Kidney (tissue), 14 donors: ENCODE measurements around the gene AUTS2. TPM values are rescaled to one million over a fixed set of nuclear protein-coding genes. Genes with fewer than 3 reads are reported as not detected.

Experiments used
- DNase-seq, 5 donors: peaks; one replicate each; pipeline ENCODE4 v3.0.0-alpha.2; 2013 to 2020
- FAIRE-seq: peaks from 2 replicates; lab custom pipeline; 2012; peaks lifted over from hg19 to GRCh38; lab: Jason Lieb, UNC
- H3K27ac ChIP-seq, 2 donors: one replicate each; pipeline ENCODE4 v1.7.0; 2013; ENCODE audit warnings: low read depth in 2 of 2, low read length in 2 of 2, inconsistent platforms in 1 of 2
- H3K27me3 ChIP-seq: one replicate; pipeline ENCODE4 v1.7.1; 2013; ENCODE audit warnings: low read length, inconsistent platforms; ENCODE audit not compliant: control insufficient read depth, insufficient read depth
- H3K36me3 ChIP-seq, 3 donors: one replicate each; pipeline versions ENCODE4 v1.7.0 to v1.7.1; 2013; ENCODE audit warnings: low read length in 3 of 3, control low read depth in 1 of 3, inconsistent platforms in 1 of 3; ENCODE audit not compliant: insufficient read depth in 3 of 3, control insufficient read depth in 2 of 3
- H3K4me1 ChIP-seq, 3 donors: one replicate each; pipeline versions ENCODE4 v1.7.0 to v1.7.1; 2013; ENCODE audit warnings: low read length in 3 of 3, inconsistent platforms in 1 of 3, low read depth in 1 of 3; ENCODE audit not compliant: control insufficient read depth in 2 of 3, insufficient read depth in 2 of 3
- H3K4me3 ChIP-seq, 3 donors: one replicate each; pipeline versions ENCODE4 v1.7.0 to v1.8.1; 2013; ENCODE audit warnings: low read length in 3 of 3, control low read depth in 1 of 3, inconsistent platforms in 1 of 3
- H3K9ac ChIP-seq, 3 donors: one replicate each; pipeline versions ENCODE4 v1.7.0 to v1.7.1; 2013; ENCODE audit warnings: low read length in 3 of 3, control low read depth in 1 of 3, inconsistent platforms in 1 of 3
- H3K9me3 ChIP-seq, 3 donors: one replicate each; pipeline versions ENCODE4 v1.7.0 to v1.7.1; 2013; ENCODE audit warnings: low read length in 3 of 3, control low read depth in 1 of 3, inconsistent platforms in 1 of 3; ENCODE audit not compliant: control insufficient read depth in 2 of 3, insufficient read depth in 1 of 3
- intact Hi-C: fragments of 100-400 bp; cut with DNase I; formaldehyde crosslinking; loops from one replicate; pipeline ENCODE4 v1.11.1; 2022
- polyA plus RNA-seq: library from polyadenylated mRNA; stranded (reverse); fragments of 350-450 nt; fragmentation: Illumina TruSeq; extraction: RNeasy Lipid Tissue Mini Kit (QIAGEN cat#74804); gene quantifications from one replicate; pipeline ENCODE4 v1.2.3, GENCODE V29; 2014; ENCODE audit warnings: low read depth, low replicate concordance; ENCODE audit not compliant: insufficient read depth
- total RNA-seq: library from RNA; stranded (reverse); fragmentation: NEBNext Ultra II Directional; extraction: Animal tissue kit (Norgen Biotek cat#: 25700); gene quantifications from one replicate; pipeline ENCODE4 v1.2.1, GENCODE V29; 2021
- TF ChIP-seq, protein P1 (sequence below): IDR thresholded peaks from 3 replicates; pipeline ENCODE4 v1.5.1; 2012; ENCODE audit warnings: mild to moderate bottlenecking, moderate library complexity, borderline replicate concordance; ENCODE audit not compliant: insufficient read depth; ENCODE audit errors: extremely low read depth
- donor health status: control.
- donor health status: control.
- donor health status: control.
- donor health status: control.
- donor health status: control.
- donor health status: DM: yes; HTN: yes; CAD: no.
- donor health status: Normal renal cell carcinoma (clear cell type).

Gene AUTS2
- total and polyA plus RNA-seq, 2 donors from 2014 or later = 5.2 to 33.8 TPM

DNA sequence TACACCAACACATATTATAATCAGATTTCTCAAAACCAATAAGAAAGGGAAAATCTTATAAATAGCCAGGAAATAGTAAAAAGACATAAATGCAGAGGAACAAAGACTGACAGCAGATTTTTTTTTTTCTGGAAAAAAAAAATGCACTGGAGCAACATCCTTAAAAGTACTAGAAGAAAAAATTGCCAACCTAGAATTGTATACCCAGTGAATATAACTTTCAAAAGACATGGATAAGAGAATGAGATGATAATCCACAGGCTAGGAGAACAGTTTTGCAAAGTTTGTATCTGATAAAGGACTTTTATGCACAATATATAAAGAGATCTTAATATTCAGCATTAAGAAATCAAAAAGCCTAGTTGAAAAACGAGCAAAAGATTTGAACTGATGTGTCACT lies 554.0 kb downstream of the AUTS2 start:
- intact Hi-C loops = no loop called here
- FAIRE-seq = no peak
- H3K36me3 ChIP-seq = no peaks in the 10 kb centered on the region
- no peak overlapping the region for H3K9ac ChIP-seq
- TF ChIP-seq, protein P1, sequence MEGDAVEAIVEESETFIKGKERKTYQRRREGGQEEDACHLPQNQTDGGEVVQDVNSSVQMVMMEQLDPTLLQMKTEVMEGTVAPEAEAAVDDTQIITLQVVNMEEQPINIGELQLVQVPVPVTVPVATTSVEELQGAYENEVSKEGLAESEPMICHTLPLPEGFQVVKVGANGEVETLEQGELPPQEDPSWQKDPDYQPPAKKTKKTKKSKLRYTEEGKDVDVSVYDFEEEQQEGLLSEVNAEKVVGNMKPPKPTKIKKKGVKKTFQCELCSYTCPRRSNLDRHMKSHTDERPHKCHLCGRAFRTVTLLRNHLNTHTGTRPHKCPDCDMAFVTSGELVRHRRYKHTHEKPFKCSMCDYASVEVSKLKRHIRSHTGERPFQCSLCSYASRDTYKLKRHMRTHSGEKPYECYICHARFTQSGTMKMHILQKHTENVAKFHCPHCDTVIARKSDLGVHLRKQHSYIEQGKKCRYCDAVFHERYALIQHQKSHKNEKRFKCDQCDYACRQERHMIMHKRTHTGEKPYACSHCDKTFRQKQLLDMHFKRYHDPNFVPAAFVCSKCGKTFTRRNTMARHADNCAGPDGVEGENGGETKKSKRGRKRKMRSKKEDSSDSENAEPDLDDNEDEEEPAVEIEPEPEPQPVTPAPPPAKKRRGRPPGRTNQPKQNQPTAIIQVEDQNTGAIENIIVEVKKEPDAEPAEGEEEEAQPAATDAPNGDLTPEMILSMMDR = no peak
- H3K4me1 ChIP-seq = no peaks in the 10 kb centered on the region
- no peak overlapping the region for H3K4me3 ChIP-seq
- H3K27me3 ChIP-seq = no peaks in the 10 kb centered on the region
- no peaks in the 10 kb centered on the region for H3K9me3 ChIP-seq
- DNase-seq = no peak
- H3K27ac ChIP-seq = no peak overlapping the region

DNA sequence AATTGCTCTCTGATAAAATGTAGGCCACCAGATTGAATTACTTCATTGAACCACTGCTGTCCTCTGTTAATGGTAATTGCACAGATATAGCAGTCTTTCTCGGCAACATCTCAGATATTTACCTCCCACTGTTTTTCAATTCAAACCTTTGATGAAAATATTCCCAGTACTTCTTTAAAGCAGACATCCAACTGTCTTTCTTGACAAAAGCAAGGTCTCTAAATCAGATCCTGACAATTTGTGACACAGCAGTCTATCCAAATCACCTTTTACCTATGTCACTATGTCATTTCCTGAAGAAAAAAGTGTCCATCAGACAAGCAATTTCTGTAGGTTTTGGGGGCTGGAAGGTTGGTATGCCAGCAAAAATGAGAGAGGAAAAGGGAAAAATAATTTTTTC lies 555.7 kb downstream of the AUTS2 start:
- H3K4me1 ChIP-seq = no peaks in the 10 kb centered on the region
- TF ChIP-seq, protein P1 = no peak
- no peaks in the 10 kb centered on the region for H3K36me3 ChIP-seq
- DNase-seq (no peak), FAIRE-seq (no peak)
- no peak overlapping the region for H3K9ac ChIP-seq
- H3K9me3 ChIP-seq = no peaks in the 10 kb centered on the region
- H3K27me3 ChIP-seq = no peaks in the 10 kb centered on the region
- intact Hi-C loops = no loop called here
- H3K4me3 ChIP-seq = no peak overlapping the region
- H3K27ac ChIP-seq = no peak overlapping the region

DNA sequence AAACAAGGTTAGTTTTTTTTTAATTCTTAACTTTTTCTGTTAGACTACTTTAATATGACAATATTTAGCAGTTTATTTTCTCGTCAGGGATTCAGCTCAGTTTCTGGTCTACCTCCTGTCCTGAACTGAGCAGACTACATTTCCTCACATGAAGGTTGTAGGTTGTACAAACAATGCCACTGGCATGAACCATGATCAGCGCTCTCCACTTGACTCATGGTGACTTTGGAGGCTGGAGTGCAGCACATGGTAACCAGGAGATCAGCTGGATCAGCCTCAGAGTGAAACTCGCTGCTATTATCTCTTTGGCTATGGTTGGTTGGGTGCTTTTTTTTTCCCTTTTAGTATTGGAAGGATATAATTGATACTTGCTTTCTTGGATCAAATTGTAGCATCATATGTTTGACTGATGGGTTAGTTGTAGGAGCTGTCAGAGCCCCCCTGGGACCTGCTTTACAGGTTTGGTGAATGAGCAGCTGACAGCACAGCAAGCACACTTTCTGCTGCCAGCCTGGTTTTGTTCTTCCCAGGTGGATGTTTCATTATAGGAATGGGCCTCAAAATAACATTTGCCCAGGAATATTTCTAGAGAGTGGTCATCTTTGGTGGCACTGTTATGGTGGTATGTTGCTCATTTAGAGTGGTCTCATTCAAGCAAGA lies 556.4 kb downstream of the AUTS2 start:
- Histone ChIP-seq H3K9me3 (no peaks in the 10 kb centered on the region), H3K4me3 (no peak overlapping the region), H3K36me3 (no peaks in the 10 kb centered on the region), H3K27me3 (no peaks in the 10 kb centered on the region), H3K27ac (no peak overlapping the region), H3K4me1 (no peaks in the 10 kb centered on the region), H3K9ac (no peak overlapping the region)
- FAIRE-seq (no peak), DNase-seq (no peak)
- intact Hi-C loops = no loop called here
- TF ChIP-seq, protein P1 = no peak

DNA sequence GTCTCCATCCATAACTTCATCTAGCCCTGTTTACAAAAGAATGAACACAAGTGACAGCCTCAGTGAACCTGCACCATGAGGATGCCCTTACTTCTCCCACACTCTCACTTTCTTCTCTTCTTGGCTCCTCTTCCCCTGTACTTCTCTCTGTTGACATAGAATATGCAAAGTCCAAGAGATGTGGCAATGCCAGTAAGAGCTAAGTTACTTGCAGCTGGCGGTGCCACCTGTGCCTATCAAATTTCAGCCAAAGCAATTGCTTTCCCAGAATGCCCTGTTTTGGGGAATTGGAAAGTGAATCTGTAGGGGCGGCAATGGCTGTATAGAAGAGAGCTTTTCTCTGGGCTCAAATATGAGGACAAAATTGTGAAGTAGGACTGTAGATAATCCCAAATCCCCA lies 557.8 kb downstream of the AUTS2 start:
- Histone ChIP-seq H3K9me3 (no peaks in the 10 kb centered on the region), H3K4me1 (no peaks in the 10 kb centered on the region), H3K9ac (no peak overlapping the region), H3K27ac (no peak overlapping the region), H3K36me3 (no peaks in the 10 kb centered on the region), H3K27me3 (no peaks in the 10 kb centered on the region), H3K4me3 (no peak overlapping the region)
- DNase-seq (no peak), FAIRE-seq (no peak)
- TF ChIP-seq, protein P1 = no peak
- intact Hi-C loops = no loop called here
